GM18505 (cell line): ENCODE results near the gene TPTE.
"Not testable (repeated sequence)": the region's sequence is repeated elsewhere in the genome, so short reads cannot be mapped to it uniquely, and the experiment has no call there.

Experiments used
- ATAC-seq: cut with Tn5 transposase; IDR thresholded peaks from one replicate; pipeline ENCODE4 v1.9.1; 2021; ENCODE audit not compliant: unreplicated experiment
- POLR2A ChIP-seq: IDR thresholded peaks from 4 replicates; pipeline ENCODE4 v1.6.1; 2011; ENCODE audit warnings: borderline replicate concordance; ENCODE audit not compliant: insufficient read depth, insufficient read length; ENCODE audit errors: extremely low read depth

TPTE gene

DNA sequence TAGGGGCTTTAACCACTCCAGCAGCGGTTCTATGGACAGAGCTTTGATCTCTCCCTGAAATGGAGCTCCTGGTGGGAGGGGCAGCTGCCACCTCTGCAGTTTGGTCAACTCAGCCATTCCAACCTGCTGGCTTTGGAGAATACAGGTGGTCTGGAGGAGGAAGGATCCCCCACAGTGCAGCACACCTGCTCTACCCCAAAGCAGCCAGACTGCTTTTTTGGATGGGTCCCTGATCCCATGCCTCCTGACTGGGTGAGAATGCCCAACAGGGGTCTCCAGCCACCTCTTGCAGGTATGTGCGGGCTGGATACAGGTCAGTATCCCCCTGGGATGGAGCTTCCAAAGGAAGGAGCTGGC is 53.9 kb downstream of the TPTE start:
- no peak for ATAC-seq

DNA sequence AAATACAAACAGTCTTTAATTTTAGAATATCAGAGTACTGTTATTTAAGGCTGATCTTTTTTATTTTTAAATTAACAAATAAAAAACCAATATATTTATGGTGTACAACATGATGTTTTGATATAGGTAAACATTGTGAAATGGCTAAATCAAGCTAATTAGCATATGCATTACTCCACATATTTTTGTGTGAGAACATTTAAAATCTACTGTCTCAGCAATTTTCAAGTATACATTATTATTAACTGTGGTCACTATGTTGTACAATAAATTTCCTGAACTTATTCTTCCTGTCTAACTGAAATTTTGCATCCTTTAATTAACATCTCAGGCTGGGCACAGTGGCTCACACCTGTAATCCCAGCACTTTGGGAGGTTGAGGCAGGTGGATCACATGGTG is 57.5 kb downstream of the TPTE start:
- ATAC-seq = not testable (repeated sequence)

More for the DNA sequence above, 53.9 kb downstream of the TPTE start:
- TF ChIP-seq POLR2A = no peak

DNA sequence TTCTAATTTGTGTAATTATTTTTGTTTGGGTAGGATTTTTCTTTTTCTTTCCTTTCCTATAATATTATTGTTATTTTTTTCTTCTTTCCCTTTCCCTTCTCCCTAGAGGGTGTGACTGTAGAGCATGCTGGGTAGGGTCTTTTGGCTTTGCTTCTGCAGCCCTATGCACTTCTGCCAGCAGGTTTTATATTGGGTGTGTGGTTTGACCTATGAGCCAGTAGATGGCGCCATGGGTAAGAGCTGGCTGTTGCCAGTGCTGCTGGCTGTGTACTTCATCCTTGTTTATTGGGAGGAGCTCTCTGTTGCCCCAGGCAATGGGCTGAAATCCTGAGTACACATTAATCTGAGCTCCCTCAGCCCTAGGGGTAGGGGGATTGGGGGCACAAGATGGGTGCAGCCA is 67.7 kb downstream of the TPTE start:
- not testable (repeated sequence) for ATAC-seq

- ATAC-seq = not testable (repeated sequence)
These were observed 85.7 kb downstream of the TPTE start for GRCh38 chr21:10607074-10607473.

- ATAC-seq = not testable (repeated sequence)
These were observed 92.9 kb downstream of the TPTE start for GRCh38 chr21:10614285-10614684.

DNA sequence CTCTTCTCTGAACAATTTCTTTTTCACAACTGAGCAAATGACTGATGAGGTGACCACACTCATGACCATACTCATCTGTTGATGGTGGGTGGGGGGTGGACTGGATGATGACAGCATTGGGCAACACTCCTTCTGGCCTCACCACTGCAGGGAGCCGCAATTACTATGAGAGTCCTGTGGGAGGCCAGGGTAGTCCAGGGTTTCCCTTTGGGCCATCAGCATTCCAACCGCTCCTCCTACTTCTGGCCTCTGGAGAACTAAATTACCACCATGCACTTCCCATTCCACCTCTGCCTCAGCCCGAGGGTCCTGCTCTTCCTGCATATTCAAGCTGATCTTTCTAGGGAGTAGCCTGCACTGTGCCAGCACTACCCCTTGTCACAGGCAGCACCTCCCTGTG is 94.7 kb downstream of the TPTE start:
- not testable (repeated sequence) for ATAC-seq

DNA sequence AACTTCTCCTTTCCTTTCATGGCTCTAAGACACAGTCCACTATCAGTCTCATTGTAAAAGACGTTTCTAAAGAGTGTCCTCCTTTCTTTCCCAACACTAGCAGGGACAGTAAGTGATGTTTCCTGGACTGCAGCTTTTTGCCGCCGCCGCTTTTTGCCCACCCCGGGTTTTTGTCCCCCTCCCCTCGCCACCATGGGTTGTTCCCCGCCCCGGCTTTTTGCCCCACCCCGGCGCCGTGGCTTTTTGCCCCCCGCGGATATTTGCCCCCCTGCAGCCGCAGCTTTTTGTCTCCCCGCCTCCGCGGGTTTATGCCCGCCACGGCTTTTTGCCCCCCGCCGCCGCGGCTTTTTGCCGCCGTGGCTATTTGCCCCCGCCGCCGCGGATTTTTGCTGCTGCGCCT is 95.2 kb downstream of the TPTE start:
- ATAC-seq = no peak
- no peak for TF ChIP-seq POLR2A

DNA sequence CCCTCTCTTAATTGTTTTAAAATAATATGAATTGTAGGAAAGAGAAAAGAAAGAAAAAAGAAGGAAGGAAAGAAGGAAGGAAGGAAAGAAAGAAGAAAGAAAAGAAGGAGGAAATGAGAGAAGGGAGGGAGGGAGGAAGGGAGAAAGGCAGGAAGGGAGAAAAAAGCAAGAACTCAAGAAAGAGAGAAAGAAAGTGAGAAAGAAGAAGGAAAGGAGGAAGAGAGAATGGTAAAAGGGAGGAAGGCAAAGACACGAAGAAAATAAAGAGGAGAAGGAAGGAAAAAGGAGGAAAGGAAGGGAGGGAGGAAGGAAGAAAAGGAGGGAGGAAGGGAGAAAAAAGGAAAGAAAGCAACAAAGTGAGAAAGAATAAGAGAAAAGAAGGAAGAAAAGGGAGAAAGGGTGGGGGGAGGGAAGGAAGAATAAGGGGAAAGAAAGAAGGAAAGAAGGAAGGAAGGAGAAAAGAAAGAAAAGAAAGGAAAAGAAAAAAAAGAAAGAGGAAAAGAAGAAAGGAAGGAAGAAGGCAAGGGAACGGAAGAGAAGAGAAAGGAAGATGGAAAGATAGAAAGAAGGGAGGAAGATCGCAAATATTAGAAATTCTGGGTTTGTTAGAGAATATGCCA is 95.9 kb downstream of the TPTE start:
- ATAC-seq = not testable (repeated sequence)

DNA sequence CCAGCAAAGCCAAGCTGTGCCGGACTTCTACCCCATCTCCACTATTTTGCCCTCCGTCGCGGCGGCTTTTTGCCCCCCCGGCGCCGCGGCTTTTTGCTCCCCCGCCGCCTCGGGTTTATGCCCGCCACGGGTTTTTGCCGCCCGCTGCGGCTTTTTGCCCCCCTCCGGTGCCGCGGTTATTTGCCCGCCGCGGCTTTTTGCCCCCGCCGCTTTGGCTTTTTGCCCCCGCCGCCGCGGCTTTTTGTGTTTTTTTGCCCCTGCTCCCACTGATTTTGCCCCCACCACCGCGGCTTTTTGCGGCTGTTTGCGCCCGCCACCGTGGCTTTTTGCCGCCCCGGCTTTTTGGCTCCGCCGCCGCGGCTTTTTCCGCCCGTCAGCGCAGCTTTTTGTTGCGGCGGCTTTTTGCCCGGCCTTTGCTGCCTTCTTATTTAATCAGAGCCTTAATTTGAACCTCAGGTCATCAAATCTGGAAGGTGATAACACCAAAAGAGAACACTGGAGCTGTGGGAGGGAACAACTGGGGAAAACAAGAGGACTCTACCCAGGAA is 106.0 kb downstream of the TPTE start:
- ATAC-seq = no peak
- no peak for TF ChIP-seq POLR2A

DNA sequence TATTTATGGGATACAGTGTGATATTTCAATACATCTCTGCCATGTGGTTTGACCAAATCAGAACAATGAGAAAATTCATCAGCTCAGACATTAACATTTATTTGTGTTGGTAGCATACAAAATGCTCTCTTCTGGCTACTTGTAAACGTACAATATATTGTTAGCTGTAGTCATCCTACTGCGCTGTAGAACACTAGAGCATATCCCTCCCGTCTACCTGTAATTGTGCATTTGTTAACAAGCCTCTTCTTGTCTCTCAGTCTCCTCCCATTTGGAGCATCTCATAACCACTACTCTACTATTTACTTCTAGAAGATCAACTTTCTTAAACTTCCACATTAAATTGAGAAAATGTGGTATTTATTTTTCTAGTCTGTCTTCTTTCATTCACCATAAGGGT is 107.9 kb downstream of the TPTE start:
- ATAC-seq = not testable (repeated sequence)

- ATAC-seq = not testable (repeated sequence)
These were observed 109.4 kb downstream of the TPTE start for GRCh38 chr21:10630829-10631228.

GRCh38 chr21:10631316-10631715 is 109.9 kb downstream of the TPTE start:
- ATAC-seq = not testable (repeated sequence)

- ATAC-seq = not testable (repeated sequence)
These were observed 116.8 kb downstream of the TPTE start for GRCh38 chr21:10638144-10638543.

DNA sequence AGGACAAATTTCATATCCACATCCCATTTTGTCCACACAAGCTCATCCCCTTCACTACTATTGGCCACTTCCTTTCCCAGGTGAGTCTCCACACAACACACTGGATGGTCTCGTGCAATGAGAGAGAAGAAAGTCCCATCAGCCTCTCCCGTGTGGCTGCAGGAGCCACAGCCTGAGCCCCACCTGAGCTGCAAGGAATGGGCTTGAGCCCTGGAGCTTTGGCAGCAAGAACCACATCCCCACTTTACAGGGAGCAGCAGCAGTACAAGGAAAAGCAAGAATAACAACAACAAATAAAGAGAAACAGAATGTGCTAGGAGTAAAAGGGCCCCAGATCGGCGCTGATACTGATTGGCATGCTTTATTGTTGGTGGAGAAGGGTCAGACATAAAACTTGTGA is 117.7 kb downstream of the TPTE start:
- no peak for ATAC-seq
- no peak for TF ChIP-seq POLR2A

- not testable (repeated sequence) for ATAC-seq
These were observed 118.4 kb downstream of the TPTE start for GRCh38 chr21:10639746-10640145.

GRCh38 chr21:10640446-10640845 is 119.1 kb downstream of the TPTE start:
- TF ChIP-seq POLR2A = no peak
- ATAC-seq = no peak
